HG02852 (cell line): ENCODE results near the gene FSTL4.

ENCODE experiments used
- ATAC-seq: cut with Tn5 transposase; IDR thresholded peaks from one replicate; pipeline ENCODE4 v1.9.1; 2021; ENCODE audit warnings: mild to moderate bottlenecking, moderate library complexity; ENCODE audit not compliant: unreplicated experiment

Gene FSTL4

DNA sequence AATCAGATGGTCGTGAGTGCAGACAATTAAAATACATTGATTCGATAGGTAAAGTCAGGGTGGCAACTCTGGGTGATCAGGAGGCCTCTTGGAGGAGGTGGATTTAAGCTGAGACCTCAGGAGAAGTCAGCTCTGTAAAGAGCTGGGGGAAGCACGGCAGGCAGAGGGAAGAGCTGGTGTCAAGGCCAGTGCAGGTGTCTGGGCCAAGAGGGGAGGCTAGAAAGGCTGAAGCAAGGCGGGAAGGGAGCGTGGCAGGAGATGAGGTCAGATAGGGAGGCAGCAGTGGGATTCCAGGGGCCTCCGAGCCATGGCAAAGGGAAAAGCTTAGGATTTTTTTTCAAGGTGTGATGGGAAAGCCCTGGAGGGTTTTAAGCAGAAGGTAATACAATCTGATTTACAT is 178.7 kb downstream of the FSTL4 start:
- ATAC-seq, result no peak

DNA sequence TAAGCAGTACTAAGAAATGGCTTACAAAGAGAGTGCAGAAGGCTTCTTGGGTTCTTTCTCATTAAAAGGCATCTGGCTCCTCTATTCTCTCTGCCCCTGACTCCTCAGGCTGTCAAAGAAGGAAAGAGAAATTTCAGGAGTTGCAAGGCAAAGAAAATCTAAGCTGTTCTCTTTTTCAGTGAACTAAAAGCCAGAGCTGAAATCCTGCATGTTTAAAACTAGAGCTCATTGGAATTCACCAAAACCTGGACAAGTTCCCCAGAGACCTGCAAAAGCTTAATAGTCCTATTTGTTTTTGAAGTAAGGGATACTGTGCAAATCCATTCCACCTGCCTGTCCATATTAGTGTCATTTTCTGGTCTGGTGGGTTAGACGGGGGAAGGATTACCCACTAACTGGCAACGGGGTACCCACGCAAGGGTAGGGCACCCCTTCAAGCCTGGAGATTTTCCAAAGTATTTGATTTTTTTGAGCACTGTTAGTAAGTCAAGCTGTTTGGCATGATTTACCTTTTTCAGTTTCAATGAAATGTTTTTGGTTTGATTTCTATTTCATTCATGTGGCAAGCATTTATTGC is 179.3 kb downstream of the FSTL4 start:
- no peak for ATAC-seq

DNA sequence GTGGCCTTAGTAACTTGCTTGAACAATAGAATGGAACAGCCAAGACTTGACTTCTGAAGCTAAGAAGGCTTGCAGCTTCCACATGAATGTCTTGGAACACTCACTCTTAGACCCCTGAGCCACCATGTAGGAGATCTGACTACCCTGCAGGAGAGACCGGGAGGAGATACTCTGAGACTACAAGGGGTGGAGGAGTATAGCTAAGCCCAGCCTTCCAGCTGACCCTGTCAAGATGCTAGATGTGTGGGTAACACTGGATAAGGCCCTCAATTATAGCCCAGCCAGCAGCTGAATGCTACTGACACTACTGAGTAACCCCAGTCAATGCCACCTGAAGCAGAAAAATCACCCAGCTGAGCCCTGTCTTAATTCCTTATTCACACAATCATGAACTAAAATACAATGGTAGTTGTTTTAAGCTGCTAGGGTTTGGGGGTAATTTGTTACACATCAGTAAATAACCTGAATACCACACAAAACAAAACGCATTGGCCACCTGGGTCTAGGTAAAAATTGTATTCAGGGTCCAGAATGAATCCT is 180.9 kb downstream of the FSTL4 start:
- no peak for ATAC-seq

DNA sequence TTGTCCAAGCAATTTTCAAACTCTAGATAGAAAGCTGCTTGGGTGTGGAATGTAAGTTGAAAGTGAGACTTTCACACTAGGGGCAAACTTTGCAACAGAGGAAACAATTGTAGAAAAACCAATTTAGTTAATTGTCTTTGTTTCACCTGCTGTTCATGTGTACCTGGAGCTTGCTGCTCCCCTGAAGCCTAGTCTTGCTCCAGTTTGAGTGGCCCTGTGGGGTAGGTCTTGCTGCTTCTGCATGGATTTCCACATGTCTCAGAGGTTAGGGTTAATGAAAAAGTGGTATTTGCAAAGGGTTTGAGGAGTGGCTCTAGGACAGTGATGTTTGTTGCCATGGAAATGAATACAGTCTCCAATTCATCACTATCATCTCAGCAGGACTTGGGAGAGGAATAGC is 182.2 kb downstream of the FSTL4 start:
- no peak for ATAC-seq

- ATAC-seq, result no peak
Measured at GRCh38 chr5:133429046-133429445, 183.3 kb downstream of the FSTL4 start.

DNA sequence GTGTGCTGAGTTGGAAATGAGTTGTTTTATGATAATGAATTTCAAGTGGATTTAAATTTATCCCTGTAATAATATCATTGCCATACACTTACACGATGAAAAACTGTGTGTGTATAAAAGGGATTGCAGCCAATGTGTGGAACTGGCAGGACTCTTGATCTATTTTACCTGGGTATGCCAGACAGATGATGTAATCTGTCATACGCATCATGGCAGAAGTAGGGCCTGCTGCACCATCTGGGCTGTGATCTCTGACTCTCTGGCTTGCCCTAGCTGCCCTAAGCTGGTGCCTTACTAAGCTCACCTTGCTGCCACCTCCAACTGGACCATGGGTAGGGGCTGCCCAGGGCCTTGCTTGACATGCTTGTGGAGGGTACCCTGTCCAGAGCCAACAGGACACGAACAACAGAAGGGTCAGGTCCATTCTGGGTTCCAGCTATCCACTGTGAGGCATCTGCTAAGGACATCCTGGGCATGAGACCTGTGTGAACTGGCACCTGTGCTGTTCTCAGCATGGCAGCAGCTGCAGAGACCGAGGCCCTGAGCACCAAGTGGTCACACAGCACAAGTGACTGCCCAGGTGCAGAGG is 184.2 kb downstream of the FSTL4 start:
- no peak for ATAC-seq

GRCh38 chr5:133427121-133427777 is 185.1 kb downstream of the FSTL4 start:
- no peak for ATAC-seq

- no peak for ATAC-seq
Measured at GRCh38 chr5:133426264-133426663, 186.1 kb downstream of the FSTL4 start.

GRCh38 chr5:133425764-133426163 is 186.6 kb downstream of the FSTL4 start:
- no peak for ATAC-seq

GRCh38 chr5:133425222-133425621 is 187.1 kb downstream of the FSTL4 start:
- ATAC-seq, result no peak

GRCh38 chr5:133423618-133424282 is 188.6 kb downstream of the FSTL4 start:
- peak; percentile 66 for ATAC-seq

DNA sequence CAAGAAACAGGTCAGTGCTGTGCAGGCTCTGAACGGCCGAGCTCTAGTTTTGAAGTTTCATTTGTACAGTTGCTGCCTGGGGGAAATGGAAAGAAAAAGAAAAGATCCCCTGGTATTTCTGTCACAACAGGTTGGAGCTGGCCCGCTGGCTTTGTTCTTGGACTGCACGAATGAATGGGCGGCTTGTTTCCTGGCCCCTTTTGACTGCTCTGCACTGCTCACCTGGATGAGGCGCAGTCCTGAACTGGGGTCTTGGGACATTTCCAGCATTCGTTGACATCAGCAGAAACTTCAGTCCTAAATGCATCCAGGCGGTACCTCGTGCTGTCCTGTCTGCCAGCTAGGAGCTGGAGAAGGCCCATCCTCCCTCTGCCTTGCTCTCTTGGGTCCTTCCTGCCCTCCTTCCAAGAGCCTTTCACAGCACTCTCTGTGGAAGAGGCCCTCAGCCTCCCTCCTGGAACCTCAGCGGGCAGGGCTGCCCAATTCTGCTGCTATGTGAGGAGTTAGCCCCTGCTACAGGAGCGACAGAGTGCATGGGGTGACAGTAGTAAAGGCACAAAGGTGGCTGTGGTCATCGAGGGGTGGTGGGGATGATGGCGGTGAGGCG is 189.2 kb downstream of the FSTL4 start:
- no peak for ATAC-seq

DNA sequence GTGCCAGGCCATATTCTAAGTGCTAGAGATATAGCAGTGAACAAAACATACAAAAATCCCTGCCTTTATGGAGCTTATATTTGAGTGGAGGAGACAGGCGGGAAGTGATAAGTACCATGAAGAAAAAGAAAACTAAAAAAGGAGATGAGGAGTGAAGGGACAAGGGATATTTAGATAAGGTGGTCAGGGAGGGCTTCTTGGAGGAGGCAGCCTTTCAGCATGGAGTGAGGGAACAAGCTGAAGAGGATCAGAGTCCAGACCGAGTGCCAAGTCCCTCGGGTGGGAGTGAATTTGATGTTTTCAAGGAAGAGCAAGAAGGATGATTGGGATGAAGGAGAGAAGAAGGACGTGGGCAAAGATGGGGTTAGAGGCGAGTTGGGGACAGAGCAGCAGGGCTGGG is 190.5 kb downstream of the FSTL4 start:
- ATAC-seq, result no peak

- no peak for ATAC-seq
Measured at GRCh38 chr5:133421394-133421793, 190.9 kb downstream of the FSTL4 start.

DNA sequence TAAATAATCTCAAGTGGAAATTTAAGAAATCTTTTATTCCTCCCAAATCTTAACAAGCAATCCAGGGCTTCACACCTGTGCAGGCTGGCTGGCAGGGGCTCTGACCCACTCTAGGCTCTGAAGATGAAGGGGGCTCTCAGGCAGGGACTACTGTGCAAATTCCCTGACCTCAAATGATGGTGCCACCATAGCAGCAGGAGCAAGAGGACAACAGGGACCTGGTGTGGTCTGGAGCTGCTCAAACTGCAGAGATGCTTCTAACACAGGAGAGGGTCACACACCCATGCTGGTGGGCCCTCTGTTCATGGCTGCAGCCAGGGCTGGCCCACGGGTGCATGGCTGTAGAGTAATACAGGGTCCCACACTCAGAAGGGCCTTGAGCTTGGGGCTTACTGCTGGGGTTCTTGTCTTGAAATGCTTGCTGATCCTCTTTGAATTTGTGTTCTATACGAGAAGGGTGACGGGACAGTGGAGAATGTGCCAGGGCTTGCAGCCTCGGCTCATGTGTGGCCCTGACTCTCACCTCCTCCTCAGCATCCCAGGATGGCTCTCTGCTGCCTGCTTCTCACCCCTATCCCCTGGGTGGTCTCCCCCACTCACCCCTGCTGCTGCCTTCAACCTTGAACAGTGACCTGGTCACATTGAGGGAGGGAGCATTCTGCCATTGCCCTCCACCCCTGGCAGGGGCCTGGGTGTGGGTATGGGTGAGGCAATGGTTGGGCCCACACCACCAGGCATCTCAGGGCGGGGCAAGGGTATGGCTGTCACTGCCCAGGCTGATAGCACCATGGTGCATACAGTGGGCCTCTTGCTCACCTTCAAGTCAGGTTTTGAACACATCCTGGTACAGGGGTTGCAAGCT is 191.7 kb downstream of the FSTL4 start:
- ATAC-seq, result no peak

- ATAC-seq, result no peak
Measured at GRCh38 chr5:133415906-133416305, 196.4 kb downstream of the FSTL4 start.

DNA sequence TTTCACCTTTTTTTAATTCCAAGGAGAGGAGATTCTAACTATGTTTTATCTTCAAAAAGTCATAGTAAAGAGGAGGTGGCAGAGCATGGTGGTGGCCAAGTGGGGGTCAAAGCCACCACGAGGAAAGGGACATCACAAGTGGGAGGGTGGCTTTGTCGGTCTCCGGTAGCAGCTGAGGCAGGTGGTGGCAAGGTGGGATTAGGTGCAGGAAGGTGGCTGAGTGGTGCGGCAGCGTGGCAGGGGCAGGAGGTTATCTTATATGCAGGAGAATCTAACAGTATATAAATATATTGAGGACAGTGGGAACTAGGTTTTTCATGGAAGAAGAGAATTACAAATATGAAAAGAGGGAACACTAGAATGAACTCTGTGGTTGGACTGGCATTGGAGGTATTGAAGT is 196.8 kb downstream of the FSTL4 start:
- ATAC-seq, result no peak

GRCh38 chr5:133412661-133413060 is 199.7 kb downstream of the FSTL4 start:
- no peak for ATAC-seq

DNA sequence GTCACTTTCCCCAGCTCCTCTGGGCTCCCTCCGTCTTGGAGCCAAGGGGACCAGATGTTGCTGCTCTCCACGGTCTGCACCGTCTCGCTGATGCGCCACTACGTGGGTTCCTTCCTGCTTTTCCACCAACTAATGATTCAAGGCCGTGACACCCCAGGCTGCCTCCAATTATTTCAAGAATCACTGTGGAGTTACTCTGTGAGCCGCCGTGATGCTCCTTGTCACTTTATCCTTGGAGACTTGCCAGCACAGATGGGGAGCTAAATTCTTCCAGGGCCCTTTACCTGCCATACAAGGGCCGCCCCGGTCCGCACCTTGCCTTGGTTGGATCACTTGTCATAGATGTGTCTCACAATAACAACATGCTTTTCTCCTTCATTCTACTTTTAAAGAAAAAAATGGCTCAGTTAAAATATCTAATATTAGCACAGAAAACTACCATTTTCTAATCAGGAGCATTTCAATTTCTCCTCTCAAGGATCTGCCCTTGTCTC is 202.0 kb downstream of the FSTL4 start:
- ATAC-seq, result no peak

GRCh38 chr5:133409210-133409674 is 203.1 kb downstream of the FSTL4 start:
- ATAC-seq, result no peak
